Esophagus muscularis mucosa (tissue), 4 donors: ENCODE results near the gene PSMB1.

Experiments used
- CTCF ChIP-seq, 3 experiments: fragments of 200-600 bp in 2 of 3; fragments of 450-650 bp in 1 of 3; sonication (generic) in 2 of 3; IDR thresholded peaks; one replicate each; pipeline ENCODE4 v1.5.1; 2017 to 2019; ENCODE audit warnings: antibody characterized with exemption in 3 of 3, mild to moderate bottlenecking in 2 of 3, moderate library complexity in 1 of 3
- EP300 ChIP-seq: sonication (generic); formaldehyde crosslinking; IDR thresholded peaks from one replicate; pipeline ENCODE4 v1.6.1; 2017; ENCODE audit warnings: antibody characterized with exemption
- POLR2A ChIP-seq: fragments of 450-650 bp; IDR thresholded peaks from one replicate; pipeline ENCODE4 v1.6.1; 2017; ENCODE audit warnings: antibody characterized with exemption, moderate library complexity, mild to moderate bottlenecking, low read depth
- POLR2AphosphoS5 ChIP-seq, 2 donors: sonication (generic); formaldehyde crosslinking; IDR thresholded peaks; one replicate each; pipeline ENCODE4 v1.6.1; 2017; ENCODE audit warnings: antibody characterized with exemption in 2 of 2

- TF ChIP-seq CTCF (IDR thresholded peaks at IDR 0.05) (no peak), POLR2AphosphoS5 (IDR thresholded peaks at IDR 0.05) (no peak), POLR2A (no peak), EP300 (no peak)
These were observed 8.4 kb upstream of the PSMB1 start for GRCh38 chr6:170561555-170561954.
